GM10266 (cell line): ENCODE data around the gene PRAMEF7.
"Not testable (repeated sequence)": the region's sequence is repeated elsewhere in the genome, so short reads cannot be mapped to it uniquely, and the experiment has no call there.

Experiments used
- DNase-seq: peaks from one replicate; pipeline ENCODE4 v3.0.0; 2012; ENCODE audit errors: extremely low spot score

Gene PRAMEF7

GRCh38 chr1:12916310-12916709, at the start of gene PRAMEF7:
PRAMEF7 (plus strand) TSS chr1:12916610; CDS start chr1:12917693, 1,083 bp downstream.
- DNase-seq = not testable (repeated sequence)

- not testable (repeated sequence) for DNase-seq
Measured at GRCh38 chr1:12878453-12878852, 38.0 kb upstream of the PRAMEF7 start.

GRCh38 chr1:12886101-12886500, 30.3 kb upstream of the PRAMEF7 start, which contains the start of gene PRAMEF4:
PRAMEF4 (minus strand) TSS chr1:12886201; CDS start chr1:12883394, 2,807 bp downstream.
- DNase-seq = not testable (repeated sequence)

- DNase-seq = not testable (repeated sequence)
Measured at GRCh38 chr1:12898170-12898569, 18.2 kb upstream of the PRAMEF7 start, which contains the start of gene PRAMEF10. PRAMEF10 (minus strand) TSS chr1:12898270; CDS start chr1:12895847, 2,423 bp downstream.

GRCh38 chr1:12899186-12899585, 17.2 kb upstream of the PRAMEF7 start:
- not testable (repeated sequence) for DNase-seq

GRCh38 chr1:12903793-12904572, 12.4 kb upstream of the PRAMEF7 start:
- DNase-seq = not testable (repeated sequence)

GRCh38 chr1:12921749-12922148, 5.3 kb downstream of the PRAMEF7 start:
- not testable (repeated sequence) for DNase-seq

GRCh38 chr1:12924368-12924767, 8.0 kb downstream of the PRAMEF7 start:
- DNase-seq = not testable (repeated sequence)

- not testable (repeated sequence) for DNase-seq
Measured at GRCh38 chr1:12947480-12947879, 31.1 kb downstream of the PRAMEF7 start, which contains the start of gene PRAMEF6. PRAMEF6 (minus strand) TSS chr1:12947580; CDS start chr1:12942518, 5,062 bp downstream.
